Stimulated activated CD4-positive, alpha-beta T cell treated with anti-CD3 and anti-CD28 coated beads, Interleukin-1b, Interleukin-23, amount 100 ng/mL, for 24 hours (primary cell): Measurements from ENCODE around the gene SLC2A6.

Experiments used
- DNase-seq, 4 experiments: peaks; one replicate each; pipeline ENCODE4 v3.0.0-alpha.2; 2020; ENCODE audit warnings: low read depth in 4 of 4, low spot score in 1 of 4

The SLC2A6 gene

DNA sequence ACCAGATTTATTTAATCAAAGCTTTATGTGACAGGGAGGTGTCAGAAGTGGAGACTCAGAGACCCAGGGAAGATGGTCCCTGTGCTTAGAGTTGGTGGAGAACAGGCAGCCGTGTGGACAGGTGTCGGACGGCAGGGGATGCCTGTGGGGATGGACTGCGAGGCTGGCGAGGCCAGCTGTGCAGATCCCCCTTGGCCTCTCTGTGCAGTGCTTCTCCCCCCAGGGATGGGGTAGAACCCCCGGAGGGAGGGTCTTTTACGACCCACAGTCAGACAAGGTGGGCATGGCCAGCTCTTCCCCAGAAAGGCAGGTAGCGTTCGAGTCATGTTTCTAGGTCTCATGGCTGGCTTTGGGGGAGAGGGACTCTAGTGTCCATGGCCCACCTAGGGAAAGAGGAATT, 4.7 kb upstream of the SLC2A6 start:
- no peak for DNase-seq

DNA sequence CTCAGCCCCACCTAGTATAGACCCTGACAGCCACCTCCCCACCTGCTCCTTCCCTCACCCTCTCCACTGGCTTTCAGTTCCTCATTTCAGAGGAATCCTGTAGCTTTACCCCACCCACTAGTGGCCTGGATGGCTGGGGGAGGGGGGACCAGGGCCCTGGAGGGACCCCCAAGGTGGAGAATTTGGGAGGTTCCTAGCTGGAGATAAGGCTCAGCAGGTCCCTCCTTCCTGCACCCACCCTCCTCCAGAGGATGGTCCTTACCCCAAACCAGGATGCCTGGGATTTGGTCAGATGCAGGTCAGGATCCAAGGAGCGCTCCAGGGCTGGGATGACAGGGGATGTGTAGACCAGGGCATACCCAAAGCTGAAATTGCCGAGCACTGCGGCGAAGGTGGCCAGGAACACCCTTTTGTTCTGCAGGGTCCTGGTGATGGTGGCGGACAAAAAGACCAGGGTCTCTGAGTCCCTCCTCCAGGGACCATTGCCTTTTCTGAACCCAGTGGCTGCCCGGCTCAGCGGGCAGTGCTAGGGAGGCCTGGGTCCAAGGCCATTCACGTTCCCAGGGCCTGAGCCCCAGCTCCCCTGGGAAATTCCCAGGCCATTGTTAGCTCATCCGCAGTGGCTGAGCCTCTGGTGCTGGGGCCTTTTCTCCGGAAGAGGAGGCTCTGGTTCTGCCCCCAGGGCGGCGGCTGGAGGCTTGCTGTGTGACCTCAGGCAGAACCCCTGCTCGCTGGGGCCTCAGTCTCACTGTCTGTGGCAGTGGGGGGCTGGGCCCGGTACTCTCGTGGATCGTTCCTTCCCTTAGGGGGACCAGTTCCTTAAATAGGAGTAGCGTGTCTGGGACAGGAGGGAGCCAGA, 678 bp downstream of the SLC2A6 start:
- no peak for DNase-seq

DNA sequence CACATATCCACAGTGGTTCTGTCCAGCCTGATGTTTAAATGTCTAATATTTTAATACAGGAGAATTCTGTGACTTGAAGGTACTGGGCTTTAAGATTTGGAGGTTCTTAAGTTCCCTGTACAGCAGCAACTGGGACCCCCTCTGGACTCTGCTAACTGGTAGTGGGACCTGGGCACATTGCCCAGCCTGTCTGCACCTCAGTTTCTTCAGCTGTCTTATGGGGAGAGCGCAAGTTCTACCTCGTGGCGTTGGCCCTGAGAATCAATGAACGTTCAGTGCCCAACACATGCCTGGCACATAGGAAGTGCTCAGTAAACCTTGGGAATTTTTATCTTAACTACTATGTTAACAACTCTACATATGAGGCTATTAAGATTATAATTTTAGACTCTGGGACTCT, 1.4 kb downstream of the SLC2A6 start:
- DNase-seq, result no peak

- no peak for DNase-seq
Observed at GRCh38 chr9:133476941-133477340, 2.0 kb downstream of the SLC2A6 start.

DNA sequence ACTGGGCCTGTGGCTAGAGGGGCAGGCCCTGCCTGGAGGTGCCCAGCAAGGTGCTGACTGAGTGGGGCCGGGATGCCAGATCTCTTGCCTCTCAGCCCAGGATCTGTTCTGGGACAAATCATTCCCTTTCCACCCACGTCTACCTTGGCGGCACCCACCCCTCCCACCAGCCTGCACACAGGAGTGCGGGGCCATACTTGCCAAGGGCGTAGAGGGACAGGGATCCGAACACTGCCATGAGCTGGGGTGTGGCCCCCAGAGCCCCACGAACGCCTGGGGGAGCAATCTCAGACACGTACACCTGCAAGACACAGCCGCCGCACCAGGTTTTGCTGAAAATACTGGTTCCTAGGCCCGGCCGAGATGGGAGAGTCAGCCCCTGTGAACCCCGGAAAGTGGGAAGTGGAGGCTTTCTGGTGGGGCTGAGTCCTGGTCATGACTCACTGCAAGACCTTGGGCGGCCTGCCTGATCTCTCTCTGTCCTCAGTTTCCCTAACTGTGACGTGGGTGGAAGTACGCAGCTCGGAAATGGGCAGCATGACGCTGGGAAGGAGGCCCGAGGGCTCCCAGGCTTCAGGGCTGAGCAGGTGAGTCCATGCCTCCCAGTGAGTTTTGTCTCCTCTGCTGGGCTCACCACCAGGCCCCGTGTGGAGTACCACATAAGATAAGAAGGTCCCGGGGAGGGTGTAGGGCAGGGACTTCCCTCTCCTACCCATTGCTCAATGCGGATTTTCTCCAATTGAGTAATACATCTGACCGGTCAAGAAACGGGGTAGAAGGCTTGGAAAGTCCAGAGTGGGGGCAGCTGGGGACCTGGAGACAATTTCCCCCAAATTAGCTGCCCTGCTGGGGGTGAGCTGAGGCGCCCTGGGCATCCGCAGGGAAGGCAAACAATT, 2.6 kb downstream of the SLC2A6 start:
- DNase-seq, result no peak

- DNase-seq, result no peak
Observed at GRCh38 chr9:133475292-133476012, 3.4 kb downstream of the SLC2A6 start.

- no peak for DNase-seq
Observed at GRCh38 chr9:133474853-133475252, 4.0 kb downstream of the SLC2A6 start.

GRCh38 chr9:133474215-133474614, 4.7 kb downstream of the SLC2A6 start:
- no peak for DNase-seq

- DNase-seq, result no peak
Observed at GRCh38 chr9:133473743-133474142, 5.2 kb downstream of the SLC2A6 start.

DNA sequence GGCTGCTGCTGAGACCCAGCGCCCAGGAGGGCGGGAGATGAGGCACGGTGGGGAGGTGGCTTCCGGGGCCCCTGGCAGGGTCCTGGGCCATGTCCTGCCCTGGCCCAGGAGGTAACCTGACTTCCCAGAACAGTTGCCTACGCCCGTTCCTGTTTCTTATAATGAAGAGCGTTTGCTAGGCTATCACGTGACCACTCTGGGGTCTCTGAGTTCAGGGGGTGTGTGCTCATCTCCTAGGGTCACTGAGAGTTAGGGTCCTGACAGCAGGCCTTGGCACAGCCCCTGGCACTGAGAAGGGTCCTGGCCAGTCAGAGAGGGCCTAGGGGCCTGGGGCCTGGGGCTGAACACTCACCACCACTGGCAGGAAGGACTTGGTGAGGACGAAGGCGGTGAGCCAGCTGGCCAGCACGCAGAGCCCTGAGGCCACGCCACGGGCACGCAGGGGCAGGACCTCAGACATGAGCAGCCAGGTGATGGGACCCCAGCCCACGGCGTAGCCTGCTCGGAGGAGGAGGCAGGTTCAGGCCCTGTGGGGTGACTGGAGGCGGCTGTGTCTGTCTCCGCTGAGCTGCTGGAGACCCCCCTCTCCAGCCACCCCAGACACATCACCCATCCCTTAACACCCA, 6.0 kb downstream of the SLC2A6 start:
- no peak for DNase-seq

- DNase-seq, result no peak
Observed at GRCh38 chr9:133472277-133472645, 6.6 kb downstream of the SLC2A6 start.

- DNase-seq, result no peak
Observed at GRCh38 chr9:133471551-133472276, 7.2 kb downstream of the SLC2A6 start.

DNA sequence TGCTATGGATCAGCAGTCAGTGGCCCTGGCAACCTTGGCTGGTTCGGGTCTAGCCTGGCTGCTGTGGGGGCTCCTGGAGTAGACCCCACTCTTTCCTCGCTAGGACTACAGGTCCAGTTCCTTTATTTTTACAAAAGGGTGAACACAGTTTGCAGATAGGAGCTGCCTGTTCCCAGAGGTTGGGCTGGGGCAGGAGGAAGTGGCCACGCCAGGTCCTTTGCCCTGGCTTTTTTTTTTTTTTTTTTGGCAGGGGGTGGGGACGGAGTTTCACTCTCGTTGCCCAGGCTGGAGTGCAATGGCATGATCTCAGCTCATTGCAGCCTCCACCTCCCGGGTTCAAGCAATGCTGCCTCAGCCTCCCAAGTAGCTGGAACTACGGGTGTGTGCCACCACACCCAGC, 7.9 kb downstream of the SLC2A6 start:
- DNase-seq, result no peak

- no peak for DNase-seq
Observed at GRCh38 chr9:133470427-133470924, 8.4 kb downstream of the SLC2A6 start.

DNA sequence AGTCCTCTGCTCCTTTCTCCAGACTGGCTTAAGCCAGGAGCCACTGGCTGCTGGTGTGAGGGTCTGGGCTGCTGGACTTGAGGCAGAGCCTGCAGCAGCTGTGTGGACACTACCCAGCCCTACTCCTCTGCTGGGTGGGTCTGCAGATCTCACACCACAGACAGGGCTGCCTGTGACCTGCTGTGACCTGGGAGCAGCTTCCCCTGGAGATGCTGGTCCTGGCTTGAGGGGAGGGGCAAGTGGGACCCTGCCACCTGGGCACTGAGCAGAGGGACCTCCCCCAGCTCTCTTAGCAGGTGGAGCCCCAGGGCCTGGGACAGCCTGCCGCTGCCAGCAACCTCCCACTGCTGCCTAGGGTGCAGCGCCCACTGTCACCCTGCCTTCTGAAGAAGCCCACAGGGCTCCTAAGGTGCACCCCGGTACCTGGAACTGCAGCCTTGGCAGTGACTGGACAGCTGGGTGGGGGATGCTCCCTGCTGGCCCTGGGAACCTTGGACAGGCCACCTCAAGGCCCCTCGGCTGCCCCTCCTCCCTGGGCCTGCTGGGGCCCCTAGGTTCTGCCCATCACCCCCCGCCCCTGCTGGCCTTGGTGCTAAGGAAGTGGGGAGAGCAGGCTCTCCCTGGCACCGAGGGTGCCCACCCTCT, 10.0 kb downstream of the SLC2A6 start:
- DNase-seq, result no peak

- no peak for DNase-seq
Observed at GRCh38 chr9:133468374-133468773, 10.5 kb downstream of the SLC2A6 start.

GRCh38 chr9:133467101-133467500, 11.8 kb downstream of the SLC2A6 start:
- DNase-seq, result no peak

DNA sequence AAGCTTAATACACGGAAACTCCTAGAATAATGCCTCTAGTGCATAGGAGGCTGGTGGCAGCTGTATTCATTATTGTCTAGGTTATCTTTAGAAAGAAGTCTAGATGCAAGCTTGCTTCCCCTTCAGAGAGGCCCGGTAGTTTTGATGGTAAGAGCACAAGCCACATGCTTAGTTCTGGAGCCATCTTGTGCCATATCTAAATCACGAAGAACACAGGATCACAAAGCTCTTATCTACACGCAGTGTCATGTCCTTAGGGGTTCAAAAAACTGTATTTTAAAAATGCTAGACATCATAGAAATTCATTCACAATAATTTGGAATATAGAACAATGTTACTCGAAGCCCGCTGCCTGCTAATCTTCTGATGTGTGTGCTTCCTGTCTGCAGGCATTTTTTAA, 12.9 kb downstream of the SLC2A6 start:
- DNase-seq, result no peak

DNA sequence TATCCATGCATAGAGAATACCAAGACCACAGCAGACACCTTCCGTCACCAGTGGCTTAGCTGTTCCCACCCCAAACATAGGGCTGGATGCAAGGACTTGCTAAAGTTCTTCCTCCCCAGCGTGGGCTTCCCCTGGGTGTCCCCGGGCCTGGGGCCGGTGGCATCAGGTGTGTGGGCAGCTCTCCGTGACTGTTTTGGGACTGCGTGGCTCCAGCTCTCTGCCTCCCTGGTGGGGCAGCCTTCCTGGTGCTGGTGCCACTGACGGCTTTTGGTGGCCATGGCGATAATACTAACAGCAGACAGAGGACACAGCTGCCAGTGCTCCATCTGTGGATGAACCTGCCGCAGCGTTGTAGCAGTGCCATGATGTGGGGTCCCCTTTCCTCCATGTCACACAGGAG, 14.3 kb downstream of the SLC2A6 start:
- DNase-seq, result no peak
